Right atrium auricular region (tissue), 2 donors: ENCODE data around the gene DPP3. TPM values are rescaled to one million over a fixed set of nuclear protein-coding genes. Genes with fewer than 3 reads are reported as not detected.
"Not testable (repeated sequence)": the region's sequence is repeated elsewhere in the genome, so short reads cannot be mapped to it uniquely, and the experiment has no call there.

ENCODE experiments used
- DNase-seq: peaks from one replicate; pipeline ENCODE4 v3.0.0-alpha.2; 2019; ENCODE audit warnings: low spot score
- H3K27ac ChIP-seq, 2 donors: fragments of 200-600 bp; sonication (generic); 1 replicate in 1 of 2; 2 replicates in 1 of 2; pipeline ENCODE4 v1.5.1; 2016 to 2019
- H3K27me3 ChIP-seq, 2 donors: fragments of 200-600 bp; sonication (generic); one replicate each; pipeline versions ENCODE4 v1.5.1 to v1.6.0; 2017 to 2019
- H3K36me3 ChIP-seq: fragments of 200-600 bp; sonication (generic); one replicate; pipeline ENCODE4 v1.5.1; 2016
- H3K4me1 ChIP-seq, 2 donors: fragments of 200-600 bp; sonication (generic); one replicate each; pipeline versions ENCODE4 v1.5.1 to v1.6.0; 2017 to 2019
- H3K4me3 ChIP-seq, 2 donors: fragments of 200-600 bp; sonication (generic); 1 replicate in 1 of 2; 2 replicates in 1 of 2; pipeline ENCODE4 v1.5.1; 2017 to 2019; ENCODE audit warnings: mild to moderate bottlenecking in 1 of 2, moderate library complexity in 1 of 2
- H3K9me3 ChIP-seq, 2 donors: fragments of 200-600 bp; sonication (generic); one replicate each; pipeline ENCODE4 v1.5.1; 2019
- CTCF ChIP-seq, 2 donors: fragments of 200-600 bp; sonication (generic); IDR thresholded peaks; one replicate each; pipeline ENCODE4 v1.5.1; 2019; ENCODE audit warnings: antibody characterized with exemption in 2 of 2
- total RNA-seq, 2 donors: library from RNA; depleted of rRNA; stranded (reverse); fragments of >200 nt; gene quantifications; one replicate each; pipeline ENCODE4 v1.1.0, GENCODE V29; 2016

Gene DPP3
- total RNA-seq, 2 donors from 2014 or later, result 8.2 to 11.1 TPM

GRCh38 chr11:66454828-66455227 is 25.4 kb upstream of the DPP3 start:
- no peaks in the 10 kb centered on the region for H3K36me3 ChIP-seq
- H3K9me3 ChIP-seq, result no peaks in the 10 kb centered on the region
- H3K27ac ChIP-seq, result no peak overlapping the region
- no peak overlapping the region for H3K4me3 ChIP-seq
- no peak for TF ChIP-seq CTCF (IDR thresholded peaks at IDR 0.05)
- no peak for DNase-seq
- H3K27me3 ChIP-seq, result no peaks in the 10 kb centered on the region
- no peaks in the 10 kb centered on the region for H3K4me1 ChIP-seq

DNA sequence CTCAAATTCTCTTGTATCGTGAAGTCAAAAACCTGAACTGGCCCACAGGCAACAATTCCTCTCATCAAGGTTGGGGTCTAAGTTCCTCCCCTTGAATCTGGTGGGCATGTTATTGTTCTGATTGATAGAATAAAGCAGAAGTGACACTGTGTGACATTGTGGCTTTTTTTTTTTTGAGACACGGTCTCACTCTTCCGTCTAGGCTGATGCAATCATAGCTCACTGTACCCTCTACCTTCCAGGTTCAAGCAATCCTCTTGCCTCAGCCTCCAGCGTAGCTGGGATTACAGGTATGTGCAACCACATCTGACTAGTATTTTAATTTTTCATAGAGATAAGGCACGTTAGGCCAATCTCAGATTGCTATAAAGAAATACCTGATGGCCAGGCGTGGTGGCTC is 22.4 kb upstream of the DPP3 start:
- Histone ChIP-seq H3K36me3 (no peaks in the 10 kb centered on the region), H3K27me3 (no peaks in the 10 kb centered on the region), H3K4me3 (no peak overlapping the region), H3K27ac (no peak overlapping the region), H3K4me1 (no peaks in the 10 kb centered on the region), H3K9me3 (no peaks in the 10 kb centered on the region)
- no peak for TF ChIP-seq CTCF (IDR thresholded peaks at IDR 0.05)
- DNase-seq, result no peak

DNA sequence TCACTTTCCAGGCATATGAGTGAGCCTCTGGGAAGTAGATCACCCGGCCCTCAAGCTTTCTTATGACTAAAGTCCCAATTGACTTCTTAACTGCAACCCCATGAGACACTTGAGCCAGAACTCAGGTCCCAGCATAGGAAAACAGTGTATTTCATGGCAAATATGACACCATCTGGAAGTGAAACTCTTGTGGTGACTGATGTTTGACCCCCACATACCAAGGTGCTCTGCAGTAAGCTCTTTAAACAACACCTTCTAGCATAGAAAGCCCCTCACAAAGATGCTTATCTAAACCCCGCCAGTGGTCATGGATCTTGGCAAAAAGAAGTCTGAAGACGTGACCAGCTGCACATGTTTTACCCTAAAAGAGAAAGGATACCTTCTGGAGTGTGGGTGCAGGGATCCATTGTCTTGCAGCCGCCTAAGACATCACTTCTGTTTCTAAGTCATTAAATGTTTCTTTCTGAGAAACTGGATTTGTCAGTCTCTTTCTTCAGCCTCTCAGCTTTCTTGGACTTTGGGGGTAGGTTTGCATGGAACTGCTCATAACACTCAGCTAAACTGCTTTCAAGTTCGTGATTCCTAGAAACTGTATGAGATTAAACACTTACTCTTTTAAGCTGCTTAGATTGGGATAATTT is 21.0 kb upstream of the DPP3 start:
- H3K9me3 ChIP-seq, result no peaks in the 10 kb centered on the region
- no peak for DNase-seq
- no peaks in the 10 kb centered on the region for H3K4me1 ChIP-seq
- H3K36me3 ChIP-seq, result no peaks in the 10 kb centered on the region
- H3K27ac ChIP-seq, result no peak overlapping the region
- TF ChIP-seq CTCF (IDR thresholded peaks at IDR 0.05), result no peak
- H3K4me3 ChIP-seq, result no peak overlapping the region
- no peaks in the 10 kb centered on the region for H3K27me3 ChIP-seq

- no peak overlapping the region for H3K4me3 ChIP-seq
- H3K27me3 ChIP-seq, result no peaks in the 10 kb centered on the region
- TF ChIP-seq CTCF (IDR thresholded peaks at IDR 0.05), result no peak
- H3K27ac ChIP-seq, result no peak overlapping the region
- no peaks in the 10 kb centered on the region for H3K36me3 ChIP-seq
- H3K4me1 ChIP-seq, result peaks cover 0 to 12% of the 10 kb centered on the region in 2 donors
- no peak for DNase-seq
- H3K9me3 ChIP-seq, result no peaks in the 10 kb centered on the region
These were observed 18.2 kb upstream of the DPP3 start for GRCh38 chr11:66462010-66462409.

GRCh38 chr11:66462911-66463310 is 17.3 kb upstream of the DPP3 start:
- no peaks in the 10 kb centered on the region for H3K36me3 ChIP-seq
- no peak overlapping the region for H3K4me3 ChIP-seq
- no peak for TF ChIP-seq CTCF (IDR thresholded peaks at IDR 0.05)
- no peak for DNase-seq
- peaks cover 0 to 19% of the 10 kb centered on the region in 2 donors for H3K4me1 ChIP-seq
- H3K27ac ChIP-seq, result no peak overlapping the region
- H3K9me3 ChIP-seq, result no peaks in the 10 kb centered on the region
- no peaks in the 10 kb centered on the region for H3K27me3 ChIP-seq

GRCh38 chr11:66464116-66464515 is 16.1 kb upstream of the DPP3 start:
- not testable (repeated sequence) for DNase-seq, H3K36me3 ChIP-seq, H3K4me3 ChIP-seq, H3K27me3 ChIP-seq, H3K27ac ChIP-seq, H3K9me3 ChIP-seq
- peaks cover 0 to 23% of the 10 kb centered on the region in 2 donors for H3K4me1 ChIP-seq
